Loucy (cell line): Measurements from ENCODE around the gene KIF3C.
"Not testable (repeated sequence)": the region's sequence is repeated elsewhere in the genome, so short reads cannot be mapped to it uniquely, and the experiment has no call there.

ENCODE experiments used
- CTCF ChIP-seq: fragments of 200-600 bp; sonication (generic); conservative IDR thresholded peaks from 2 replicates; pipeline ENCODE4 v1.5.1; 2014; ENCODE audit warnings: mild to moderate bottlenecking, antibody characterized with exemption, low read length
- EZH2phosphoT487 ChIP-seq: fragments of 200-600 bp; IDR thresholded peaks from 2 replicates; pipeline ENCODE4 v1.6.1; 2018; ENCODE audit warnings: antibody characterized with exemption, mild to moderate bottlenecking, moderate library complexity, borderline replicate concordance

GRCh38 chr2:25915411-25915810 is 66.9 kb downstream of the KIF3C start:
- not testable (repeated sequence) for TF ChIP-seq CTCF, EZH2phosphoT487
